ENCODE data around the gene FAM107B.

Gene FAM107B

DNA sequence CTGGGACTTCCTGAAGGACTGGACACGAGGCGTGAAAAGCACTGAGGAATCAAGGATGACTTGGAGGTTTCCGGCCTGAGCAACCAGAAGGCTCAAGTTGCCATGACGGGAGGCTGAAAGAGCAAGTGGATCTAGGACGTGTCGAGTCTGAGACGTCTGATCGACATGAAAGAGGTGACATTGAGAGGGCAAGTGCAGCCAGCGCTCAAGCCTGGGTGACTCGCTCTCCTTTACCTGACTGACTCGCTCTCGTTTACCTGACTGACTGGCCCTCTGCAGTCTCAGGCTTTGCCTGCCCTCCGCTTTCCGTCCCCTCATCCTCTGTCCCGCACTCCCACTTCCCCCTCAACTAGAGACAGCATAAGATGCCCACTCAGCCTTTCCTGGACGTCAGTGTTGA is 241.4 kb downstream of the FAM107B start:
- no peak for DNase-seq (ENCODE audit: low spot score)

DNA sequence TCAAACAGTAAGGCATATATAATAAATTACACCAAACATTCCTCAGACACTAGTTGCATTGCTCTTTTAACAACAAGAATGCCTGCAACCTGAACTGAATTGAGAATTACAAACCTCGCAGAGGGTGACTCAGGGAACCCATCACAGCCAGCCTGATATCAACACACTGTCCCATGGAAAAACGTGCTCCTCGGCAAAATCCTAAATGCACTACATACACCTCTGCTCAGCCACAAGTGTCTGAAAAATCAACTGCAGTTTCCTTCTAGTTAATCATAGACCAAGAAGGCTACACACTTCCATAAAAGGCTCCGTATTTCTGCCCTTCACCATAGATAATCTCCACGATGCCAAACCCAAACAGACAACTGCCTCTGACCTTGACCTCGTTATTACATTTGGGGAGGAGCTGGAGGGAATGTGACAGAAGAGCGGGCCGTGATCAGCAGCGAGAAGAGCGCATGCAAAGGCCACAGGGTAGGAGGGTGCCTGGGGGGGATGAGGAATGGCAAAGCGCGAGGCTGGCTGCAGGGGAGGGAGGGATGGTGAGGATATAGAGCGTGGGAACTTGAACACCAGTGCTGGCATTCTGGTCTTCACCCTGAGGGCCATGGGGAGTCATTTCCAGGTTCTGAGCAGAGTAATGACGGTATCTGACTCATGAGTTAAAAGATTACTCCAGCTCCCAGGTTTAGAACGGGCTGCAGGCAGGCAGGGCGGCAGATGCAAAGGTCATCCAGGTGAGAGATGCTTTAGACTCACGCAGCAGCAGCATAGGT is 242.0 kb downstream of the FAM107B start:
- no peak for DNase-seq (ENCODE audit: low spot score)

DNA sequence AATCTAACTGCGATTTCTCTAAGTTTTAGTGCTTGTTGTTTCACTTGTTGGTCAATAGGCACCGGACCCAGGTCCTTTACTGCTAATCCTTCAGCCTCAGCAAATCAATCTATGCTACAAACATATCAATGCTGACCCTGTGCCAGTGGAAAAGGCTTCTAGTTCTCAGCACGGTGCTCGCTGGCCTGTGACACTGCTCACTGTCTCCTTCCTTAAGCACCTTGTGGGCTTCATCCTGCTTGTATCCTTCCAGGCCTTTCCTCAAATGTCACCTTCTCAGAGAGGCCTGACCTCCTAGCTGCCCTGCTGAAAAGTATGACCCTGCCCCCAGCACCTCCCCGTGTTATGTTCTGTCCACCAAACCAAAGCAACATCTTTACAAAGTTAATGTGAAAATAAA is 242.7 kb downstream of the FAM107B start:
- no peak for DNase-seq (ENCODE audit: low spot score)

GRCh38 chr10:14530465-14530864 is 244.2 kb downstream of the FAM107B start:
- DNase-seq (ENCODE audit: low spot score): no peak

- no peak for DNase-seq (ENCODE audit: low spot score)
These were observed 245.3 kb downstream of the FAM107B start for GRCh38 chr10:14529351-14529750.

DNA sequence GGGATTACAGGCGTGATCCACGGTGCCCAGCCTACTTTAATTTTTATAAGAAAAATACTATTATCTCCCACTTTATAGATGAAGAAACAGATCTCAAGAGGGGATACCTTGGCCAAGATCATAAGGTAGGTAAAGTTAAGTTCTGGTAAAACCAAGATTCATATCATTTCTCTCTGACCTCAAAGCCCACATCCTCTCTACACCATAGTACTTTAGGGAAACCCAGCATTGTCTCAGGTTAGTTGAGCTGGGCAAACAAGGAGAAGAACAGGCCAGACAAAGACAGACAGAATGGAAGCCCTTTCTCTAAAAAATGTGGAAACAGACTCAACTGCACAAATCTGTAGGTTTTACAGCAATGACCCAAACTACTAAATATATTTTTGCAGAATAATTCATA is 246.2 kb downstream of the FAM107B start:
- DNase-seq (ENCODE audit: low spot score): no peak

- DNase-seq (ENCODE audit: low spot score): no peak
These were observed 246.8 kb downstream of the FAM107B start for GRCh38 chr10:14527915-14528314.

DNA sequence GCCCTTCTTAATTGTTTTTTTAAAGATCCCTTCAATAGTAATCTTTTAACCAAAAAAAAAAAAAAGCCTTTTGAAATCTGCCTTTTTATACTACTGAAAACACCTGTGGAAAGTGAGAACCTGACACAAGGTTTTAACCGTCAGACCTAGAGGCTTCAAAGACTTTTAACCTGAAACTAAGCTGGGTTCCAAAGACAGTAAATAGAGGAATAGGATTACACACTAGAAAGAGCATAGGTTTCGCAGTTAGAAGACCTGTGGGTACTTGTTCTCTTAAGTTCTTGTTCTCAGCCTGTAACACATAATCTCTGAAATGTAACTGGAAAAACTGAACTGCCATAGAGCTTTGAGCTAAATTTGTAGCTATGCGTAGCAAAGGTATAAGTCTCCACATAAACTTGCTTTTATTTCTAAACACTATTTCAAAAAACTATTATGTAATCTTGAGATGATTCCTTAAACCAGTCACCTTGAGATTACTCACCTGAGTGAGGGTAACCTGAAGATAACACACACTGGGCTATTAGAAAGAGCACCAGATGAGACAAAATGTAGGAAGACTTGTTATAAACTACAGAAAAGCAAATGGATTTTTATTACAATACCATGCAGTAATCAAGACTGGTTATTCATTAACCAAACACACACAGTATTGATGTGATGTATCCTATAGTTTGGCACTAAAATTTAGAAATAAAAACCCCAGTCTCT is 247.4 kb downstream of the FAM107B start:
- no peak for DNase-seq (ENCODE audit: low spot score)

GRCh38 chr10:14526326-14526725 is 248.4 kb downstream of the FAM107B start:
- no peak for DNase-seq (ENCODE audit: low spot score)

DNA sequence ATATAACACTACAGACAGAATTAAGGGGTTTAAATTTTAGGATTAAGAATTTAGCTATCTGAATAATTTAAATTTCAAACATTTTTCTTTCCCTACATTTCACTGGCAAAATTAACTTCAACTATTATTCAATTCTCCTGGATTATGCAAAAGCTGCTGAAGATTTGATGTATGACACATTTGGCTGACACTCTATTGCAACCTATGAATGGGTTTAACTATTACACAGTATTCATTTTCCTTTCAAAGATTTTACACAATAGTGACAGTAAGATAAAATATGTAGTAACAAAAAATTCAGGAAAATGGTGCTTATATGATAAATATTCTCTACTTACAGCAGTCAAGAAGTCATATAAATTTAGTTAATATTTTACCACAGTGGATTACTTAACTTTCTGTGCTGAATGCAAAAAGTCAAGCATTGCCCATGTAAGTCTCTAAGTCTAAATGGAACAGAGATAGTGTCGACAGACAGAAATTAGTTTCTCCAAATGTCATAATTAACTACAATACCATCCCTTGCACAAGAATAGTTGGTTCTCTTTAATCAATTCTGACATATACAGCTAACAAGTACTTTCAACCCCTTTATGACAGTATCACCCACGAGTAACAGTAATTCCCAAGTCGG is 249.9 kb downstream of the FAM107B start:
- no peak for DNase-seq (ENCODE audit: low spot score)

DNA sequence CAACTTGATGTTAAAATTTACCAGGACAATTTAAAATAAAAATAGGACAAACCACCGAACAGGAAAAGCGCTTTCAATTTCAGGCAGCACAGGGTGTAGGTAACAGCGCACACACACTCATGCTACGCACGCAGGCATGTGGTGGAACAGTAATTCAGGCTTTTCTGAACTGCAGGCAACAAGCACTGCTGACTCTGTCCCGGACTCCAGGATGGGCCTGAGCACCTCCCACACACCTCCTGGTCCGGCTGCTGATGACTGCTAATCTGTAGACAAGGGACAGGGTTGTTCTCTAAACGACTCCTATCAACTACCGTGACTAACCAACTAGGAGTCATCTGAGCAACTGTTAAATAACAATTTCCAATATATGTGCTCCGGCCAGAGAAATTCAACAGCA is 251.4 kb downstream of the FAM107B start:
- DNase-seq (ENCODE audit: low spot score): no peak

DNA sequence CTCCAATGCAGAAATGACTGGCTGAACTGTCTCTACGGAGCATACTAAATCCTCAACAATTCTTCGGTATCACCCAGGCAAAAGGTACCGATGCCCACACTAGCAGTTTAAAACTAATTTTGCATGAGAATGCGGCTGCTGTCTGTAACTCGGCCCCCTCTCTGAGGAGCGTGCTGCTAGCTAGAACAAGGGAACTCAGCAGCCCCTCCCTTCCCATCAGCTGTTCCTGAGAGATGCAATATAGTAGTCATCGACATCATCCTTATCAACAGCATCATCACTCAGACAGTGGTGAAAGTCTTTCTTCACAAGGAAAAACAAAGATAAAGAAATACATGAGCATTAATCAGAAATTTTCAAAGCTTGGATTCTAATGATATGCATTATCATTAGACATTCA is 254.9 kb downstream of the FAM107B start:
- DNase-seq (ENCODE audit: low spot score): no peak

DNA sequence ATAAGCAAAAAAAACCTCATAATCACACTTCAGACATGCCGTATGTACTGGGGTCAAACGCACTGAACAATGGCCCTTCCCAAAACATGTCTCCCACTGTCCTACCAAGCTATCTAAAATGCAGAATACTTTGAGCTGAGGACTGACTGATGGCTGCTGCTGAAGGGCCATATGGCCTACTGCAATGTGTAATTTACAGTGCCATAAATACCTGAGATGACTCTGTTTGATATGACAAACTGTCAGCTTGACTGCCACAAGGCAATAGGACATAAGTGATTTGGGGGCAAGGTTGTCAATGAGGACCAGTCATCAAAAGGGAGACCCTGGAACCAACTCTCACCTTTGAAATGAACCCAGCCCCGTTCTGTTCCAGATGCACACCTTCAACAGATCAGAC is 256.5 kb downstream of the FAM107B start:
- no peak for DNase-seq (ENCODE audit: low spot score)

GRCh38 chr10:14513123-14513522 is 261.6 kb downstream of the FAM107B start:
- DNase-seq (ENCODE audit: low spot score): no peak

DNA sequence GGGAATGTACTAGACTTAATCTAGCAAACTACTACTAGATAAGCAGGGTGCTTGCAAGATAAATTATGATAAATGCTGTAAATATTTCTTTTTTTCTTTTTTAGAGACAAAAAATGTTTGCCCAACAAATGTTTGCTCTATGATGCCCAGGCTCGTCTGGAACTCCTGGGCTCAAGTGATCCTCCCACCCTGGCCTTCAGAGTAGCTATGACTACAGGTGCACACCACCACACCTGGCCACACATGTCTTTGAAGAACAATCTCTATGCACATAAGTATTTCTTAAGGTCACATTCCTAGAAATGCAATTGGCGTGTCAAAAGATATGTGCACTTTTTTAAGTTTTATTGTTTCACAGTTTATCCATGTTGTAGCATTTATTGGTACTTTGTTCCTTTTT is 264.4 kb downstream of the FAM107B start:
- DNase-seq (ENCODE audit: low spot score): no peak

DNA sequence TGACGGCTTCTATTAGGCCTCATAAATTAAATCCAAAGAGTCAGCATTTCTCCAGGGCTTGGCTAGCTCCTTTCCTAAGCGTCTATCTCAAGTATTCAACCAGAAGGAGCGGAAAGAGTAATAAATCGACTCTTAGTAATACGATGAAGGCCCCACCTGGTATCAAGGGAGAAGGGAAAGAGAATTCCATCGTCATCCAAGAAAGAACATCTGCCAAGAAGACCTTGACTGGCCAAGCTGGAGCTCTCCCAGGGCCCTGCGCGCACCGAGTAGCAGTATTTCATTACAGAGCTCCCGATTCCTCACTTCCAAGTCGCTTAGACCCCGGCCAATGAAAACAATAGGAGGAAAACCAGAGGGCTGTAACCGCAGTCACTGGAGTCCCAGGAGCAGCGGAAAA is 266.0 kb downstream of the FAM107B start:
- no peak for DNase-seq (ENCODE audit: low spot score)

DNA sequence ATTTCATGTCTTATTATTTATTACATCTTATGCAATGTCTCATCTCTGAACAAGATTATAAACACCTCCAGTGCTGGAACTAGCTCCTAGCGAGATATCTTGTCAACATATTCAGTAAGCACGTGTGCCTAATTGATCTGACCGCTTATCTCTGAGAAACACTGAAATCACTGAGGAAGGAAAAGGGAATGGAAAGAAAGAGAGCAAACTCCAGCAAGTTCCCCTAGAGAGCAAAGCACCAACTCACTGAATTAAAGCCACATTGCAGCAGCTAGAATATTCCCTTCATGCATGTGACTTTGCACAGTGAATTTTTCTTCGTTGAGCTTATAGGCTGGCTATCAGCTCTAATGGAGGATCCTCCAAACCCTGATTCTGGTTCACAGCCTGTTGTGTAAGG is 266.9 kb downstream of the FAM107B start:
- no peak for DNase-seq (ENCODE audit: low spot score)

- DNase-seq (ENCODE audit: low spot score): no peak
These were observed 267.5 kb downstream of the FAM107B start for GRCh38 chr10:14507176-14507575.

DNA sequence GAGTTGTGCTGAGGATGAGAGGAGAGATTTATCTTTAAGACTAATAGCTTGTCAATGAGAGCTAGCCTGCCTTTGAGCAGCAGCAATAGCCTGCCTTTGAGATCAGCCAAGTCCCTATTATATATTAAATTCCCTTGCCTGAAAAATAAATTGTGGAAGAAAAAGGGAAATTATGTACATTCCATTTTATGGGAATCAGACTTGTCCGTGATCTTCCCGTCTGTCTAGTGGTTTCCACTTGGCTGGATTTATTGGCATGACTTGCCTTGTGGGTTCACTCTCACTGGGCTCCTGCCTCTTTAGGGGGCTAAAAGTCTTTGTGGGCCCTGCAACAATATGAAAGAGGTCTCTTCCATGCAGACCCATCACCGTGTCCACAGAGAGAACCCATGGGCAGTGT is 272.3 kb downstream of the FAM107B start:
- DNase-seq (ENCODE audit: low spot score): no peak

- DNase-seq (ENCODE audit: low spot score): no peak
These were observed 274.4 kb downstream of the FAM107B start for GRCh38 chr10:14500172-14500765.

DNA sequence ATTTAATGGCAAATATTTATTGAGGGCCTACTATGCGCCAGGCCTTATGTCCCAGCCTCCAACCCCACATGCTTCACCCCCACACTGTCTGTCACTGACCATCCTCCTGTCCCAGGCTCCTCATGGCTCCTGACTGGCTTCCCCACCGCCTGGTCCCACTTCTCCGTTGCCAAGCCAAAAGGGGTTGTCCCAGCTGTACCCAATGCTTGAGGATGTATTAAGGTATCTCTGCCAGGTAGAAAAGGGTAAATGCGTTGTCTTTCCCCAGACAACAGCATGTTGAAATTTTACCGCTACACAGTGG is 275.1 kb downstream of the FAM107B start:
- DNase-seq (ENCODE audit: low spot score): no peak

GRCh38 chr10:14498326-14498725 is 276.4 kb downstream of the FAM107B start:
- no peak for DNase-seq (ENCODE audit: low spot score)

DNA sequence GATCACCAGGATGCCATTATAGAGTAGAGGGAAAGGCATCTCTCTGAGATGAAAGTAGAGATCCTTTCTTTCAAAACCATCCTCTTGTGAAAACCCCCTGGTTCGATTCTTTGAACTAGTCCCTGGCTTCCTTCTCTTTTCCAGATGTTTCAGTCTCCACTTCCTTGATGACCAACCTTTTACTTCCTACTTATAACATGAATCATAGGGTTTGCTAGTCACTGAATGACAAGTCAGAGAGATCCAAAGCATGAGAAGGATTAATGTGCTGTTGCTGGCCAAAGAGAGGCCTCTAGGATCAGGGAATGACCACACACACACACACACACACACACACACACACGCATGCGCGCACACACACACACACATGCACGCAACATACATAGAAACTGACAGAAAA is 282.9 kb downstream of the FAM107B start:
- DNase-seq (ENCODE audit: low spot score): peak; percentile 87
